IMR-90 (cell line): Measurements from ENCODE around the gene SYTL2. TPM values are rescaled to one million over a fixed set of nuclear protein-coding genes. Genes with fewer than 3 reads are reported as not detected.

Source experiments
- ATAC-seq: fragments of 200-7000 bp; cut with Tn5 transposase; 2 replicates; pipeline ENCODE4 v1.9.1; 2020; ENCODE audit warnings: low read depth, mild to moderate bottlenecking, moderate library complexity
- BruUV-seq: library from RNA; stranded (reverse); fragments of 400-500 nt; replicated peaks from 2 replicates; lab custom pipeline; 2021; lab: Mats Ljungman, UMichigan
- CTCF ChIA-PET: fragments of 300-600 bp; formaldehyde crosslinking; extraction: SDS; loops from one replicate; lab custom pipeline; 2021; ENCODE audit warnings: antibody characterized with exemption; lab: Yijun Ruan, JAX
- POLR2A ChIA-PET: fragments of 300-600 bp; sonication (Branson Sonifier 250); formaldehyde crosslinking; loops from one replicate; lab custom pipeline; 2022; ENCODE audit warnings: antibody characterized with exemption; ENCODE audit not compliant: unreplicated experiment; lab: Charles Lee
- DNase-seq: peaks from one replicate; pipeline ENCODE4 v3.0.0; 2013
- H2AFZ ChIP-seq: replicated peaks from 2 replicates; pipeline ENCODE3; 2013; ENCODE audit warnings: low read length, mild to moderate bottlenecking; ENCODE audit not compliant: poor library complexity
- H2AK5ac ChIP-seq: 2 replicates; pipeline ENCODE4 v1.6.1; 2013; ENCODE audit warnings: low read depth, low read length, inconsistent platforms
- H2AK9ac ChIP-seq: replicated peaks from 2 replicates; pipeline ENCODE3; 2013; ENCODE audit warnings: mild to moderate bottlenecking, low read depth, low read length, moderate library complexity; ENCODE audit not compliant: poor library complexity
- H2BK120ac ChIP-seq: 2 replicates; pipeline ENCODE4 v1.6.1; 2013; ENCODE audit warnings: low read depth, low read length, inconsistent platforms
- H2BK15ac ChIP-seq: 3 replicates; pipeline ENCODE4 v1.6.1; 2013; ENCODE audit warnings: low read depth, low read length, inconsistent platforms
- H2BK20ac ChIP-seq: 2 replicates; pipeline ENCODE4 v1.6.1; 2013; ENCODE audit warnings: low read depth, mild to moderate bottlenecking, inconsistent platforms, low read length, moderate library complexity
- H2BK5ac ChIP-seq: 2 replicates; pipeline ENCODE4 v1.6.1; 2013; ENCODE audit warnings: mild to moderate bottlenecking, low read depth, low read length, inconsistent platforms; ENCODE audit not compliant: poor library complexity, severe bottlenecking
- H3K14ac ChIP-seq: replicated peaks from 2 replicates; pipeline ENCODE4 v1.6.1; 2013; ENCODE audit warnings: low read depth, low read length, inconsistent platforms
- H3K18ac ChIP-seq: 2 replicates; pipeline ENCODE4 v1.6.1; 2013; ENCODE audit warnings: low read depth, low read length, control low read depth
- H3K23ac ChIP-seq: 2 replicates; pipeline ENCODE4 v1.6.1; 2013; ENCODE audit warnings: low read depth, low read length, inconsistent platforms
- H3K27ac ChIP-seq: 2 replicates; pipeline ENCODE4 v1.5.1; 2013; ENCODE audit warnings: mild to moderate bottlenecking, control low read depth, low read length; ENCODE audit not compliant: insufficient read depth
- H3K27me3 ChIP-seq: 2 replicates; pipeline ENCODE4 v1.6.1; 2013; ENCODE audit warnings: low read length; ENCODE audit not compliant: control insufficient read depth, insufficient read depth
- H3K36me3 ChIP-seq: 2 replicates; pipeline ENCODE4 v1.6.1; 2013; ENCODE audit warnings: low read length, mixed read lengths; ENCODE audit not compliant: control insufficient read depth, insufficient read depth
- H3K4ac ChIP-seq: 2 replicates; pipeline ENCODE4 v1.6.1; 2013; ENCODE audit warnings: low read depth, low read length, inconsistent platforms
- H3K4me1 ChIP-seq: 2 replicates; pipeline ENCODE4 v1.6.1; 2013; ENCODE audit warnings: low read length, mixed read lengths; ENCODE audit not compliant: control insufficient read depth, insufficient read depth
- H3K4me2 ChIP-seq: 2 replicates; pipeline ENCODE4 v1.6.1; 2013; ENCODE audit warnings: low read depth, mild to moderate bottlenecking, control low read depth, low read length, moderate library complexity
- H3K4me3 ChIP-seq: 2 replicates; pipeline ENCODE4 v1.5.1; 2013; ENCODE audit warnings: low read depth, mild to moderate bottlenecking, control low read depth, low read length, moderate library complexity; ENCODE audit not compliant: insufficient read depth
- H3K56ac ChIP-seq: 2 replicates; pipeline ENCODE4 v1.6.1; 2013; ENCODE audit warnings: low read length, inconsistent platforms; ENCODE audit not compliant: insufficient read depth; ENCODE audit errors: extremely low read depth
- H3K79me1 ChIP-seq, 2 experiments: 2 replicates each; pipeline ENCODE4 v1.6.1; 2013; ENCODE audit warnings: low read length in 2 of 2, inconsistent platforms in 1 of 2, low read depth in 1 of 2
- H3K9ac ChIP-seq: 2 replicates; pipeline ENCODE4 v1.6.1; 2013; ENCODE audit warnings: low read depth, low read length, control low read depth
- H3K9me1 ChIP-seq: 2 replicates; pipeline ENCODE4 v1.6.1; 2013; ENCODE audit warnings: low read length, inconsistent platforms; ENCODE audit not compliant: insufficient read depth
- H3K9me3 ChIP-seq: 2 replicates; pipeline ENCODE4 v1.6.1; 2013; ENCODE audit warnings: low read length; ENCODE audit not compliant: control insufficient read depth, insufficient read depth
- H4K20me1 ChIP-seq: 2 replicates; pipeline ENCODE4 v1.6.1; 2013; ENCODE audit warnings: low read length, inconsistent platforms; ENCODE audit not compliant: insufficient read depth
- H4K5ac ChIP-seq: 2 replicates; pipeline ENCODE4 v1.6.1; 2013; ENCODE audit warnings: mild to moderate bottlenecking, low read depth, low read length, control low read depth
- H4K8ac ChIP-seq, 2 experiments: 2 replicates each; pipeline ENCODE4 v1.6.1; 2013; ENCODE audit warnings: low read depth in 2 of 2, low read length in 2 of 2, control low read depth in 1 of 2, inconsistent platforms in 1 of 2
- H4K91ac ChIP-seq: 2 replicates; pipeline ENCODE4 v1.6.1; 2013; ENCODE audit warnings: low read depth, low read length, inconsistent platforms; ENCODE audit not compliant: insufficient read depth
- BHLHE40 ChIP-seq: fragments of 150-350 bp; IDR thresholded peaks from 2 replicates; pipeline ENCODE4 v1.6.1; 2016; ENCODE audit warnings: mild to moderate bottlenecking, low read depth, low read length
- CEBPB ChIP-seq: IDR thresholded peaks from 2 replicates; pipeline ENCODE4 v1.6.1; 2012; ENCODE audit warnings: low read depth, low read length, improper control_type of control experiment
- CHD1 ChIP-seq: IDR thresholded peaks from 2 replicates; pipeline ENCODE4 v1.6.1; 2012; ENCODE audit warnings: low read depth, low read length, improper control_type of control experiment
- FOS ChIP-seq: fragments of 150-350 bp; IDR thresholded peaks from 2 replicates; pipeline ENCODE4 v1.6.1; 2016; ENCODE audit warnings: low read depth, low read length
- MAFK ChIP-seq: IDR thresholded peaks from 2 replicates; pipeline ENCODE4 v1.6.1; 2012; ENCODE audit warnings: low read depth, low read length, improper control_type of control experiment
- MAZ ChIP-seq: IDR thresholded peaks from 2 replicates; pipeline ENCODE4 v1.6.1; 2012; ENCODE audit warnings: low read depth, mild to moderate bottlenecking, low read length, improper control_type of control experiment, moderate library complexity, borderline replicate concordance
- MXI1 ChIP-seq: IDR thresholded peaks from 2 replicates; pipeline ENCODE4 v1.6.1; 2012; ENCODE audit warnings: low read depth, mild to moderate bottlenecking, low read length, moderate library complexity, borderline replicate concordance
- NFE2L2 ChIP-seq: fragments of 150-350 bp; IDR thresholded peaks from 2 replicates; pipeline ENCODE4 v1.6.1; 2016; ENCODE audit warnings: low read depth, mild to moderate bottlenecking, low read length
- POLR2A ChIP-seq: IDR thresholded peaks from 2 replicates; pipeline ENCODE4 v1.6.1; 2012; ENCODE audit warnings: mild to moderate bottlenecking, low read depth, low read length
- RAD21 ChIP-seq: IDR thresholded peaks from 2 replicates; pipeline ENCODE4 v1.6.1; 2012; ENCODE audit warnings: low read length, improper control_type of control experiment
- RCOR1 ChIP-seq: IDR thresholded peaks from 2 replicates; pipeline ENCODE4 v1.6.1; 2012; ENCODE audit warnings: mild to moderate bottlenecking, low read length, improper control_type of control experiment; ENCODE audit not compliant: insufficient replicate concordance
- RFX5 ChIP-seq: IDR thresholded peaks from 2 replicates; pipeline ENCODE4 v1.8.0; 2012; ENCODE audit warnings: low read depth, mild to moderate bottlenecking, low read length, moderate library complexity
- SMC3 ChIP-seq: fragments of 150-350 bp; IDR thresholded peaks from 2 replicates; pipeline ENCODE4 v1.6.1; 2016; ENCODE audit warnings: low read depth, mild to moderate bottlenecking, antibody characterized with exemption, low read length, moderate library complexity
- USF2 ChIP-seq: fragments of 150-350 bp; IDR thresholded peaks from 2 replicates; pipeline ENCODE4 v1.6.1; 2017; ENCODE audit warnings: mild to moderate bottlenecking, antibody characterized with exemption, low read length, low read depth
- WGBS, 2 experiments: methylation state at CpG; one replicate each; pipeline versions ENCODE4 v1.1.5 to v1.1.7; 2013; ENCODE audit warnings: missing lambda C conversion rate in 2 of 2; ENCODE audit not compliant: insufficient read length in 1 of 2; ENCODE audit errors: extremely low coverage in 2 of 2; 5-methylcytosine and 5-hydroxymethylcytosine counted together
- dilution Hi-C: fragments of 300-500 bp; cut with HindIII; formaldehyde crosslinking; loops from one replicate; pipeline ENCODE4 v1.14.3; 2018; ENCODE audit warnings: low sequenced_read_pairs; ENCODE audit not compliant: unreplicated experiment
- in situ Hi-C: fragments of 300-500 bp; cut with MboI; formaldehyde crosslinking; loops from 3 replicates; pipeline ENCODE4 v1.14.3; 2019; ENCODE audit warnings: low sequenced_read_pairs, inconsistent platforms, mixed read lengths
- intact Hi-C: fragments of 100-400 bp; cut with micrococcal nuclease; formaldehyde crosslinking; loops from 2 replicates; pipeline ENCODE4 v1.10.0; 2022
- polyA plus RNA-seq, 3 experiments: library from polyadenylated mRNA; depleted of rRNA; stranded (reverse); fragments of >200 nt; gene quantifications; 2 replicates each; pipeline ENCODE4 v1.2.3, GENCODE V29; 2012; ENCODE audit warnings: low replicate concordance in 1 of 3
- total RNA-seq: library from RNA; depleted of rRNA; stranded (reverse); fragments of >200 nt; gene quantifications from 2 replicates; pipeline ENCODE4 v1.2.3, GENCODE V29; 2012
- TF ChIP-seq, protein P1 (sequence below): conservative IDR thresholded peaks from 2 replicates; pipeline ENCODE4 v1.5.1; 2012; ENCODE audit warnings: mild to moderate bottlenecking, low read depth, low read length, improper control_type of control experiment
- TF ChIP-seq, protein P2 (sequence below): fragments of 150-350 bp; IDR thresholded peaks from 2 replicates; pipeline ENCODE4 v1.6.1; 2016; ENCODE audit warnings: low read depth, mild to moderate bottlenecking, low read length, moderate library complexity, borderline replicate concordance

The SYTL2 gene
- total and polyA plus RNA-seq, 2 of the 4 experiments (the other 2 are of a cell fraction), result 45.2 to 70.0 TPM

GRCh38 chr11:85803303-85803702, 7.6 kb downstream of the SYTL2 start:
- in situ Hi-C loops, result no loop called here
- no peak for ATAC-seq
- no CpG with 5 or more reads among the region's 1 CpG for WGBS, 2 experiments

More at GRCh38 chr11:85803303-85803702, 7.6 kb downstream of the SYTL2 start:
- H3K79me1 ChIP-seq, result peaks cover 19 to 23% of the 10 kb centered on the region in 2 experiments
- POLR2A ChIA-PET, result no interaction called here
- no peak overlapping the region for H2BK5ac ChIP-seq
- peaks cover 5% of the 10 kb centered on the region for H3K4me1 ChIP-seq
- H3K36me3 ChIP-seq, result no peaks in the 10 kb centered on the region
- H3K9me1 ChIP-seq, result peaks cover 6% of the 10 kb centered on the region; the same call in 1 of the 2 replicates
- no peak overlapping the region for H4K5ac ChIP-seq
- H3K18ac ChIP-seq, result no peak overlapping the region; the same call in 1 of the 2 replicates
- dilution Hi-C loops, result no loop called here
- H3K14ac ChIP-seq, result no peak overlapping the region
- no peak overlapping the region for H2BK15ac ChIP-seq
- no TSS peak for BruUV-seq
- no peak overlapping the region for H3K56ac ChIP-seq
- no peaks in the 10 kb centered on the region for H3K9me3 ChIP-seq
- no peak overlapping the region for H3K23ac ChIP-seq
- H4K20me1 ChIP-seq, result no peaks in the 10 kb centered on the region
- H2AK9ac ChIP-seq, result no peak overlapping the region
- H4K91ac ChIP-seq, result no peak overlapping the region
- no peaks in the 10 kb centered on the region for H3K27me3 ChIP-seq
- no peak overlapping the region for H2BK120ac ChIP-seq
- no peak overlapping the region for H4K8ac ChIP-seq
- H3K9ac ChIP-seq, result no peak overlapping the region
- no peak overlapping the region for H3K27ac ChIP-seq
- no peak for DNase-seq
- H2AK5ac ChIP-seq, result no peak overlapping the region
- H3K4me2 ChIP-seq, result no peak overlapping the region
- no peak overlapping the region for H2BK20ac ChIP-seq
- CTCF ChIA-PET, result no interaction called here
- TF ChIP-seq CHD1, result no peak
- no peak for TF ChIP-seq RCOR1
- no peak for TF ChIP-seq NFE2L2
- no peak for TF ChIP-seq FOS
- TF ChIP-seq MXI1, result no peak
- TF ChIP-seq USF2, result no peak
- TF ChIP-seq, protein P1, sequence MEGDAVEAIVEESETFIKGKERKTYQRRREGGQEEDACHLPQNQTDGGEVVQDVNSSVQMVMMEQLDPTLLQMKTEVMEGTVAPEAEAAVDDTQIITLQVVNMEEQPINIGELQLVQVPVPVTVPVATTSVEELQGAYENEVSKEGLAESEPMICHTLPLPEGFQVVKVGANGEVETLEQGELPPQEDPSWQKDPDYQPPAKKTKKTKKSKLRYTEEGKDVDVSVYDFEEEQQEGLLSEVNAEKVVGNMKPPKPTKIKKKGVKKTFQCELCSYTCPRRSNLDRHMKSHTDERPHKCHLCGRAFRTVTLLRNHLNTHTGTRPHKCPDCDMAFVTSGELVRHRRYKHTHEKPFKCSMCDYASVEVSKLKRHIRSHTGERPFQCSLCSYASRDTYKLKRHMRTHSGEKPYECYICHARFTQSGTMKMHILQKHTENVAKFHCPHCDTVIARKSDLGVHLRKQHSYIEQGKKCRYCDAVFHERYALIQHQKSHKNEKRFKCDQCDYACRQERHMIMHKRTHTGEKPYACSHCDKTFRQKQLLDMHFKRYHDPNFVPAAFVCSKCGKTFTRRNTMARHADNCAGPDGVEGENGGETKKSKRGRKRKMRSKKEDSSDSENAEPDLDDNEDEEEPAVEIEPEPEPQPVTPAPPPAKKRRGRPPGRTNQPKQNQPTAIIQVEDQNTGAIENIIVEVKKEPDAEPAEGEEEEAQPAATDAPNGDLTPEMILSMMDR, result no peak
- no peak for TF ChIP-seq MAFK
- no peak for TF ChIP-seq SMC3
- TF ChIP-seq RAD21, result no peak
- TF ChIP-seq, protein P2, sequence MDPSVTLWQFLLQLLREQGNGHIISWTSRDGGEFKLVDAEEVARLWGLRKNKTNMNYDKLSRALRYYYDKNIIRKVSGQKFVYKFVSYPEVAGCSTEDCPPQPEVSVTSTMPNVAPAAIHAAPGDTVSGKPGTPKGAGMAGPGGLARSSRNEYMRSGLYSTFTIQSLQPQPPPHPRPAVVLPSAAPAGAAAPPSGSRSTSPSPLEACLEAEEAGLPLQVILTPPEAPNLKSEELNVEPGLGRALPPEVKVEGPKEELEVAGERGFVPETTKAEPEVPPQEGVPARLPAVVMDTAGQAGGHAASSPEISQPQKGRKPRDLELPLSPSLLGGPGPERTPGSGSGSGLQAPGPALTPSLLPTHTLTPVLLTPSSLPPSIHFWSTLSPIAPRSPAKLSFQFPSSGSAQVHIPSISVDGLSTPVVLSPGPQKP, result no peak
- no peak for TF ChIP-seq BHLHE40
- no peak for TF ChIP-seq RFX5
- TF ChIP-seq CEBPB, result no peak
- no peak for TF ChIP-seq MAZ
- no peak for TF ChIP-seq POLR2A
- H3K4me3 ChIP-seq, result no peak overlapping the region
- intact Hi-C loops, result no loop called here
- H3K4ac ChIP-seq, result no peak overlapping the region
- H2AFZ ChIP-seq, result no peak overlapping the region
